Measurements from ENCODE around the gene SLIT1. TPM values are rescaled to one million over a fixed set of nuclear protein-coding genes. Genes with fewer than 3 reads are reported as not detected.
A peak's percentile ranks its signal among the peaks of the same experiment; 100 is the strongest.

SLIT1 gene
- total RNA-seq, 4 donors from 2014 or later, result 0.04 to 0.13 TPM; not detected in 2

DNA sequence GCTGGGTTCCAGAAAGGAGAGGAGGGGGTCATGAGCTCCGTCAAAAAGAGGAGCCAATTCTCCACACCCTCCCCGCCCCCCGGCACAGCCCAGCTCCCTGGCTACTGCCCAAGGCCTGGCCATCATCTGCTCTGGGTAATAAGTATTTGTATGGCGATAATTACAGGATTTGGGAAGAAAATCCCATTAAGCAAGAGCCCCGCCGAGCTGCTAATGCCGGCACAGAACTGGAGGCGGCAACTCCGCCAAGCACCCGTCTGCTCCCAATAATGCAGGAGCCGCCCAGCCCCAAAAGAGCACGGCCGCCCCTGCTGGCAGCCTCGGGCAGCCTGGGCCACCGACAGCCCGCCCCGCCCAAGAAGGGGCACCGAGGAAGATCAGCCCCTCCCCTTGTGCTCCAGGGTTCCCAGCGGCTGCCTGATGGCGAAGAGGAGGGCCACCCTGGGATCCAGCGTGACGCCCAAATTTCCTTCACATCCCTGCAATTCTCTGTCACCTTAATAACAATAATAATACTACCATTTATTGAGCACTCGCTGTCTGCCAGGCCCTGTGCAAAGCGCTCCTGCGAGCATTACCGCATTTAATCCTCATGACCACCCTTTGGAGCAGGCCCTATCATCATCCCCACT is 5.9 kb downstream of the SLIT1 start:
- no peak overlapping the region for H3K27ac ChIP-seq
- no peaks in the 10 kb centered on the region for H3K9me3 ChIP-seq
- 92% methylated on average over 3 of the region's 26 CpGs; no CpG with 5 or more reads in 1 of the 2 donors for WGBS, 2 donors (ENCODE audit: low coverage in 1 of 2)
- TF ChIP-seq CTCF (IDR thresholded peaks at IDR 0.05) (peak in 1 of 4 experiments; percentile 38), POLR2A (IDR thresholded peaks at IDR 0.05) (no peak)
- ATAC-seq, result no peak
- peaks cover 64% of the 10 kb centered on the region for H3K27me3 ChIP-seq
- H3K4me3 ChIP-seq, result peak overlapping the region in 1 of 2 donors; percentile 21
- peaks cover 0 to 8% (median 0%) of the 10 kb centered on the region in 3 donors for H3K4me1 ChIP-seq
- no peaks in the 10 kb centered on the region for H3K36me3 ChIP-seq

DNA sequence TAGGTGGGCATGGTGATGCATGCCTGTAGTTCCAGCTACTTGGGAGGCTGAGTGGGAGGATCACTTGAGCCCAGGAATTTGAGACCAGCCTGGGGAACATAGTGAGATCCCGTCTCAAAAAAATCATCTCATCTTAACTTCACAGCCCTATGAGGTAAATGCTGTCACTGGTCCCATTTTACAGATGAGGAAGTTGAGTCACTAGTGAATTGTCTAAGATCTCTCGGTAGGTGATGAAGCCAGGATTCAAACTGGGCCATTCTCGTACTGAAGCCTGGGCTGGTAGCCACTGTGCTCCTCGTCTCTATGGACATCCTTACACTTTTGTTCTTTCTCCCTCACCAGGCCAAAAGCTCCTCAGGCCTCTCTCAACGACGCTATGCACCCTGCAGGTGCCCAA is 6.4 kb downstream of the SLIT1 start:
- WGBS, 2 donors (ENCODE audit: low coverage in 1 of 2), result 39 to 100% methylated on average over 1 to 2 of the region's 6 CpGs
- no peak overlapping the region for H3K27ac ChIP-seq
- H3K27me3 ChIP-seq, result peaks cover 60% of the 10 kb centered on the region
- ATAC-seq, result no peak
- no peak for TF ChIP-seq POLR2AphosphoS5 (IDR thresholded peaks at IDR 0.05)
- no peak for TF ChIP-seq CTCF (IDR thresholded peaks at IDR 0.05)
- no peak for TF ChIP-seq POLR2A (IDR thresholded peaks at IDR 0.05)
- TF ChIP-seq EP300 (IDR thresholded peaks at IDR 0.05), result no peak
- no peak overlapping the region for H3K4me3 ChIP-seq
- H3K9me3 ChIP-seq, result no peaks in the 10 kb centered on the region
- peaks cover 0 to 8% (median 0%) of the 10 kb centered on the region in 3 donors for H3K4me1 ChIP-seq
- H3K36me3 ChIP-seq, result no peaks in the 10 kb centered on the region

- H3K9me3 ChIP-seq, result no peaks in the 10 kb centered on the region
- WGBS, 2 donors (ENCODE audit: low coverage in 1 of 2), result 55 to 58% methylated on average over 3 to 5 of the region's 5 CpGs
- peaks cover 0 to 8% (median 0%) of the 10 kb centered on the region in 3 donors for H3K4me1 ChIP-seq
- no peak overlapping the region for H3K4me3 ChIP-seq
- H3K27ac ChIP-seq, result no peak overlapping the region
- no peaks in the 10 kb centered on the region for H3K36me3 ChIP-seq
- peaks cover 59% of the 10 kb centered on the region for H3K27me3 ChIP-seq
- no peak for ATAC-seq
- TF ChIP-seq POLR2A (IDR thresholded peaks at IDR 0.05) (no peak), CTCF (IDR thresholded peaks at IDR 0.05) (no peak), EP300 (IDR thresholded peaks at IDR 0.05) (no peak), POLR2AphosphoS5 (IDR thresholded peaks at IDR 0.05) (no peak)
These were observed 7.7 kb downstream of the SLIT1 start for GRCh38 chr10:97178074-97178473.

DNA sequence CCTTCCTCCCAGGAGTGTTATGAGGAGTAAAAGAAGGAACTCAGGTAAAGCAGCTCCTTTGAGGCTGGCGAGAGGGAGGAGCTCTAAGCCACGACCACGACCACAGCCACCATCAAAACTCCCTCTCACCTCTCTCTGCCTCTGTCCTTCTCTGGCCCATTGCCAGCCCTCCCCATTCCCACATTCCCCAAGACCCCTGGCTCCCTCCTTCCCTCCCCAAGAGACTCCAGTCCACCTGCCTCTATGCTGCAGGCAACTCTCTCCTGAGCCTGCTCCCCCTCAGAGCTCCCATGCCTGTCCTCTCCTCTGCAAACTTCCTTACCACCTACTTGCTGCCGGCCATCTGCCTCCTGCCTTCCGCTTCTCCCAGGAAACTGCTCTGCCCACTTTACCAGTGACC is 9.5 kb downstream of the SLIT1 start:
- Histone ChIP-seq H3K9me3 (no peaks in the 10 kb centered on the region), H3K4me1 (peaks cover 0 to 8% (median 0%) of the 10 kb centered on the region in 3 donors), H3K36me3 (no peaks in the 10 kb centered on the region), H3K27ac (no peak overlapping the region), H3K4me3 (no peak overlapping the region), H3K27me3 (peaks cover 67% of the 10 kb centered on the region)
- TF ChIP-seq POLR2A (IDR thresholded peaks at IDR 0.05) (no peak), CTCF (IDR thresholded peaks at IDR 0.05) (no peak), EP300 (IDR thresholded peaks at IDR 0.05) (no peak), POLR2AphosphoS5 (IDR thresholded peaks at IDR 0.05) (no peak)
- WGBS, 2 donors (ENCODE audit: low coverage in 1 of 2), result 69 to 79% methylated on average over 5 of the region's 5 CpGs
- ATAC-seq, result no peak

- H3K27ac ChIP-seq, result no peak overlapping the region
- no peak overlapping the region for H3K4me3 ChIP-seq
- H3K9me3 ChIP-seq, result no peaks in the 10 kb centered on the region
- TF ChIP-seq POLR2A (IDR thresholded peaks at IDR 0.05), result no peak
- TF ChIP-seq POLR2AphosphoS5 (IDR thresholded peaks at IDR 0.05), result no peak
- no peak for TF ChIP-seq EP300 (IDR thresholded peaks at IDR 0.05)
- no peak for TF ChIP-seq CTCF (IDR thresholded peaks at IDR 0.05)
- peaks cover 0 to 8% (median 0%) of the 10 kb centered on the region in 3 donors for H3K4me1 ChIP-seq
- 94 to 100% methylated on average over 1 to 4 of the region's 4 CpGs for WGBS, 2 donors (ENCODE audit: low coverage in 1 of 2)
- ATAC-seq, result no peak
- peaks cover 67% of the 10 kb centered on the region for H3K27me3 ChIP-seq
- no peaks in the 10 kb centered on the region for H3K36me3 ChIP-seq
These were observed 10.2 kb downstream of the SLIT1 start for GRCh38 chr10:97175586-97175985.
